GM21390 (cell line): Measurements from ENCODE around the gene GUCY1B1.

Experiments used
- ATAC-seq: cut with Tn5 transposase; IDR thresholded peaks from one replicate; pipeline ENCODE4 v1.9.1; 2021; ENCODE audit not compliant: unreplicated experiment

GUCY1B1 gene

GRCh38 chr4:155799116-155799793, 40.4 kb downstream of the GUCY1B1 start:
- no peak for ATAC-seq

- ATAC-seq: no peak
Measured at GRCh38 chr4:155799794-155800123, 40.9 kb downstream of the GUCY1B1 start.

- ATAC-seq: no peak
Measured at GRCh38 chr4:155800685-155801343, 42.0 kb downstream of the GUCY1B1 start.

- ATAC-seq: no peak
Measured at GRCh38 chr4:155802190-155802959, 43.6 kb downstream of the GUCY1B1 start.

- ATAC-seq: no peak
Measured at GRCh38 chr4:155805016-155805415, 46.2 kb downstream of the GUCY1B1 start.

GRCh38 chr4:155807021-155807420, 48.2 kb downstream of the GUCY1B1 start:
- ATAC-seq: no peak

GRCh38 chr4:155809835-155810234, 51.0 kb downstream of the GUCY1B1 start:
- ATAC-seq: peak; percentile 99

- no peak for ATAC-seq
Measured at GRCh38 chr4:155811083-155811482, 52.3 kb downstream of the GUCY1B1 start.

GRCh38 chr4:155818639-155819038, 59.8 kb downstream of the GUCY1B1 start:
- ATAC-seq: no peak

- ATAC-seq: no peak
Measured at GRCh38 chr4:155819066-155819465, 60.2 kb downstream of the GUCY1B1 start.

- no peak for ATAC-seq
Measured at GRCh38 chr4:155820887-155821518, 62.2 kb downstream of the GUCY1B1 start.

GRCh38 chr4:155822572-155822971, 63.8 kb downstream of the GUCY1B1 start:
- no peak for ATAC-seq

GRCh38 chr4:155828628-155829027, 69.8 kb downstream of the GUCY1B1 start:
- ATAC-seq: no peak

GRCh38 chr4:155832664-155833063, 73.8 kb downstream of the GUCY1B1 start:
- ATAC-seq: no peak

- ATAC-seq: peak; percentile 69
Measured at GRCh38 chr4:155837203-155837796, 78.5 kb downstream of the GUCY1B1 start.

GRCh38 chr4:155842080-155842479, 83.3 kb downstream of the GUCY1B1 start:
- no peak for ATAC-seq

GRCh38 chr4:155846929-155847328, 88.1 kb downstream of the GUCY1B1 start:
- ATAC-seq: no peak

GRCh38 chr4:155849042-155849441, 90.2 kb downstream of the GUCY1B1 start:
- ATAC-seq: no peak

- ATAC-seq: no peak
Measured at GRCh38 chr4:155853189-155853588, 94.4 kb downstream of the GUCY1B1 start.

GRCh38 chr4:155854582-155855226, 95.9 kb downstream of the GUCY1B1 start:
- ATAC-seq: no peak

- ATAC-seq: no peak
Measured at GRCh38 chr4:155855897-155856296, 97.1 kb downstream of the GUCY1B1 start.
